ENCODE data around the gene DLX4.

- TF ChIP-seq POLR2A (IDR thresholded peaks at IDR 0.05) (no peak), CTCF (IDR thresholded peaks at IDR 0.05) (peak; percentile 61 to 89 (median 76))
Observed at GRCh38 chr17:49952209-49952911, 16.6 kb upstream of the DLX4 start.
